Activated CD4-positive, alpha-beta T cell treated with anti-CD3 and anti-CD28 coated beads, Interleukin-2, amount 50 U/mL, for 16 hours (primary cell): ENCODE results near the gene NAP1L4.
"Not testable (repeated sequence)": the region's sequence is repeated elsewhere in the genome, so short reads cannot be mapped to it uniquely, and the experiment has no call there.

ENCODE experiments used
- DNase-seq: peaks from one replicate; pipeline ENCODE4 v3.0.0-alpha.2; 2020

Gene NAP1L4

GRCh38 chr11:2955906-2956476, 36.1 kb downstream of the NAP1L4 start:
- DNase-seq: no peak

- no peak for DNase-seq
Observed at GRCh38 chr11:2954263-2954662, 37.9 kb downstream of the NAP1L4 start.

- DNase-seq: no peak
Observed at GRCh38 chr11:2952290-2952689, 39.8 kb downstream of the NAP1L4 start.

- DNase-seq: no peak
Observed at GRCh38 chr11:2951231-2952110, 40.7 kb downstream of the NAP1L4 start.

- DNase-seq: no peak
Observed at GRCh38 chr11:2950825-2951224, 41.3 kb downstream of the NAP1L4 start.

GRCh38 chr11:2949920-2950319, 42.2 kb downstream of the NAP1L4 start:
- no peak for DNase-seq

GRCh38 chr11:2947744-2948143, 44.4 kb downstream of the NAP1L4 start:
- no peak for DNase-seq

- no peak for DNase-seq
Observed at GRCh38 chr11:2945757-2946287, 46.3 kb downstream of the NAP1L4 start.

GRCh38 chr11:2945031-2945756, 46.9 kb downstream of the NAP1L4 start:
- DNase-seq: peak; percentile 52

GRCh38 chr11:2944530-2944929, 47.6 kb downstream of the NAP1L4 start:
- DNase-seq: no peak

GRCh38 chr11:2943711-2944118, 48.4 kb downstream of the NAP1L4 start:
- DNase-seq: no peak

- no peak for DNase-seq
Observed at GRCh38 chr11:2942872-2943710, 49.0 kb downstream of the NAP1L4 start.

- DNase-seq: no peak
Observed at GRCh38 chr11:2942447-2942846, 49.7 kb downstream of the NAP1L4 start.

- no peak for DNase-seq
Observed at GRCh38 chr11:2940921-2941821, 51.0 kb downstream of the NAP1L4 start.

GRCh38 chr11:2940147-2940920, 51.8 kb downstream of the NAP1L4 start:
- DNase-seq: peak; percentile 59

- DNase-seq: not testable (repeated sequence)
Observed at GRCh38 chr11:2938458-2939418, 53.4 kb downstream of the NAP1L4 start.

GRCh38 chr11:2937641-2938457, 54.3 kb downstream of the NAP1L4 start:
- not testable (repeated sequence) for DNase-seq

GRCh38 chr11:2934611-2935239, 57.4 kb downstream of the NAP1L4 start:
- no peak for DNase-seq
